Neutrophil (primary cell): ENCODE results near the gene LRMDA.

Source experiments
- H3K27ac ChIP-seq: fragments of 200-600 bp; sonication (generic); 2 replicates; pipeline ENCODE4 v1.5.1; 2016; ENCODE audit warnings: mild to moderate bottlenecking, moderate library complexity
- H3K27me3 ChIP-seq: fragments of 200-600 bp; sonication (generic); 2 replicates; pipeline ENCODE4 v1.6.0; 2016; ENCODE audit warnings: mild to moderate bottlenecking
- H3K36me3 ChIP-seq: fragments of 200-600 bp; sonication (generic); 2 replicates; pipeline ENCODE4 v1.5.1; 2017
- H3K4me1 ChIP-seq, 2 experiments: fragments of 200-600 bp in 1 of 2; sonication (generic) in 1 of 2; 1 replicate in 1 of 2; 2 replicates in 1 of 2; pipeline versions ENCODE4 v1.5.1 to v1.6.1; 2013 to 2016; ENCODE audit warnings: low read depth in 1 of 2, low read length in 1 of 2, mild to moderate bottlenecking in 1 of 2, moderate library complexity in 1 of 2; ENCODE audit not compliant: control insufficient read depth in 1 of 2, insufficient read depth in 1 of 2
- H3K4me3 ChIP-seq, 2 experiments: fragments of 200-600 bp in 1 of 2; sonication (generic) in 1 of 2; 1 replicate in 1 of 2; 2 replicates in 1 of 2; pipeline ENCODE4 v1.5.1; 2013 to 2016; ENCODE audit warnings: low read depth in 1 of 2, low read length in 1 of 2, mild to moderate bottlenecking in 1 of 2, moderate library complexity in 1 of 2
- H3K9me3 ChIP-seq: fragments of 200-600 bp; sonication (generic); 2 replicates; pipeline ENCODE4 v1.5.1; 2016
- CTCF ChIP-seq: fragments of 200-600 bp; sonication (generic); IDR thresholded peaks from 2 replicates; pipeline ENCODE4 v1.5.1; 2016; ENCODE audit warnings: antibody characterized with exemption

The LRMDA gene

GRCh38 chr10:76440426-76440825, 1009.0 kb downstream of the LRMDA start:
- Histone ChIP-seq H3K36me3 (no peaks in the 10 kb centered on the region), H3K4me3 (no peak overlapping the region), H3K4me1 (no peaks in the 10 kb centered on the region), H3K27ac (no peak overlapping the region), H3K27me3 (no peaks in the 10 kb centered on the region), H3K9me3 (no peaks in the 10 kb centered on the region)
- no peak for TF ChIP-seq CTCF

- H3K4me3 ChIP-seq: no peak overlapping the region
- TF ChIP-seq CTCF: no peak
- H3K27me3 ChIP-seq: no peaks in the 10 kb centered on the region
- H3K27ac ChIP-seq: no peak overlapping the region
- no peaks in the 10 kb centered on the region for H3K9me3 ChIP-seq
- H3K4me1 ChIP-seq: no peaks in the 10 kb centered on the region
- no peaks in the 10 kb centered on the region for H3K36me3 ChIP-seq
These were observed 1010.7 kb downstream of the LRMDA start for GRCh38 chr10:76442113-76442512.

- Histone ChIP-seq H3K4me3 (no peak overlapping the region), H3K4me1 (no peaks in the 10 kb centered on the region), H3K27me3 (no peaks in the 10 kb centered on the region), H3K9me3 (no peaks in the 10 kb centered on the region), H3K36me3 (no peaks in the 10 kb centered on the region), H3K27ac (no peak overlapping the region)
- TF ChIP-seq CTCF: no peak
These were observed 1012.8 kb downstream of the LRMDA start for GRCh38 chr10:76444034-76444800.

- H3K4me1 ChIP-seq: no peaks in the 10 kb centered on the region
- no peaks in the 10 kb centered on the region for H3K9me3 ChIP-seq
- no peaks in the 10 kb centered on the region for H3K36me3 ChIP-seq
These were observed 1016.2 kb downstream of the LRMDA start for GRCh38 chr10:76447578-76447977.

GRCh38 chr10:76451911-76452310, 1020.5 kb downstream of the LRMDA start:
- Histone ChIP-seq H3K9me3 (no peaks in the 10 kb centered on the region), H3K4me3 (no peak overlapping the region), H3K36me3 (no peaks in the 10 kb centered on the region), H3K27me3 (no peaks in the 10 kb centered on the region), H3K4me1 (no peaks in the 10 kb centered on the region), H3K27ac (no peak overlapping the region)
- no peak for TF ChIP-seq CTCF

More at GRCh38 chr10:76447578-76447977, 1016.2 kb downstream of the LRMDA start:
- H3K4me3 ChIP-seq: no peak overlapping the region
- TF ChIP-seq CTCF: no peak
- H3K27me3 ChIP-seq: no peaks in the 10 kb centered on the region
- no peak overlapping the region for H3K27ac ChIP-seq
